Limb (tissue), 2 donors: ENCODE data around the gene HLA-E.
"Not testable (repeated sequence)": the region's sequence is repeated elsewhere in the genome, so short reads cannot be mapped to it uniquely, and the experiment has no call there.

Source experiments
- DNase-seq, 2 donors: peaks; one replicate each; pipeline ENCODE4 v3.0.0-alpha.2; 2016; ENCODE audit errors: extremely low spot score in 2 of 2

HLA-E gene

DNA sequence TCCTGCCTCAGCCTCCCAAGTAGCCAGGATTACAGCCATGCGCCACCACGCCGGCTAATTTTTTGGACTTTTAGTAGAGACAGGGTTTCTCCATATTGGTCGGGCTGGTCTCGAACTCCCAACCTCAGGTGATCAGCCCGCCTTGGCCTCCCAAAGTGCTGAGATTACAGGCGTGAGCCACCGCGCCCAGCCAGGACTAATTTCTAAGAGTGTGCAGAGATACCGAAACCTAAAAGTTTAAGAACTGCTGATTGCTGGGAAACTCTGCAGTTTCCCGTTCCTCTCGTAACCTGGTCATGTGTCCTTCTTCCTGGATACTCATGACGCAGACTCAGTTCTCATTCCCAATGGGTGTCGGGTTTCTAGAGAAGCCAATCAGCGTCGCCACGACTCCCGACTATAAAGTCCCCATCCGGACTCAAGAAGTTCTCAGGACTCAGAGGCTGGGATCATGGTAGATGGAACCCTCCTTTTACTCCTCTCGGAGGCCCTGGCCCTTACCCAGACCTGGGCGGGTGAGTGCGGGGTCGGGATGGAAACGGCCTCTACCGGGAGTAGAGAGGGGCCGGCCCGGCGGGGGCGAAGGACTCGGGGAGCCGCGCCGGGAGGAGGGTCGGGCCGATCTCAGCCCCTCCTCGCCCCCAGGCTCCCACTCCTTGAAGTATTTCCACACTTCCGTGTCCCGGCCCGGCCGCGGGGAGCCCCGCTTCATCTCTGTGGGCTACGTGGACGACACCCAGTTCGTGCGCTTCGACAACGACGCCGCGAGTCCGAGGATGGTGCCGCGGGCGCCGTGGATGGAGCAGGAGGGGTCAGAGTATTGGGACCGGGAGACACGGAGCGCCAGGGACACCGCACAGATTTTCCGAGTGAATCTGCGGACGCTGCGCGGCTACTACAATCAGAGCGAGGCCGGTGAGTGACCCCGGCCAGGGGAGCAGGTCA, at the start of gene HLA-E:
Gene HLA-E, plus strand, starts transcription at position 429 of the 945 bp plus-strand sequence. Its CDS starts 23 bp downstream, at position 452.
- peak; percentile 90 to 98 for DNase-seq

DNA sequence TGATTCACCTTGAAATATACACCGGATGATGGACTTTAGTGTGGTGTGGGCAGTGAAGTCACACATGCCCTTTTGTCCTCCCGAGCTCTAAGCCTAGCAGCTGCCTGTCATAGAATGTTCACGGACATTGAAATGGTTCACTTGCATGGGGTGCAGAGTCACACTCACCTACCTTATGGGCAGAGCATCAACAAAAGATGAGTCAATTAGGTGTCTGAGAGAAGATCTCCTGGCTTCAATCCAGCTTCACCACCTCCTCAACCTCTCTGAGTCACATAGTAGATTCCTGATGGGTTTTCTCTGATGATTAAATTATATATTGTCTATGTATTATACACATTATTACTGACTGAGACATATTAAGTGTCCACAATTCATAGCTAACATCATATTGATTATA, 48.1 kb upstream of the HLA-E start:
- no peak for DNase-seq

DNA sequence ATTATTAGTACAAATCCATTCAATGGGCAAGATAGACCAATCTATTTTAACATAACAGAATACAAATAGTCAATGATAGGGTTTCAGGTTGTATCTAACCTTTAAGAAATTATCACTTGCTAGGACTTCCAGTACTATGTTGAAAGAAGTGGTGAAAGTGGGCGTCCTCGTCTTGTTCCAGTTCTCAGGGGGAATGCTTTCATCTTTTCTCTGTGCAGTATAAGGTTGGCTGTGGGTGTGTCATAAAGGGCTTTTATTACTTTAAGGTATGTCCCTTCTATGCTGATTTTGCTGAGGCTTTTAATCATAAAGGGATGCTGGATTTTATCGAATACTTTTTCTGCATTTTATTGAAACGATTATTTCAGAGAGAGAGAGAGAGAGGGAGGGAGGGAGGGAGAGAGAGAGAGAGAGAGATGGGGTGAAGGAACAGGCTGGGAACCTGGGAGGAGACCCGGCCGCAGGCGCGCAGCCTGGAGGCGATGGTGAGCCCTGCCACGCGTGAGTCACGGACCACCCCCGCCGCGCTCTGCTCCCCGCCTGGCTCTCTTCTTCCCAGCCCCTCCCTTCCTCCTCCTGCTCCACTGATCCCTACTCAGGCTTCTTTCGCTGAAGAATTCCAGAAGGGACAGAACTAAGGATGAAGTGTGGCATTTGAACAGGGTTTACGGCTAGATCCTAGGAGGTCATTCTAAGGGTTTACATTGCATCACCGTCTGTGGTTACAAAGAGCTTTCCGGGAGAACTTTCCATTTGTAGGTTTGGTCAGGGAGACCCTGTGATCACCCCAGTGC, 45.5 kb upstream of the HLA-E start:
- DNase-seq, result no peak

DNA sequence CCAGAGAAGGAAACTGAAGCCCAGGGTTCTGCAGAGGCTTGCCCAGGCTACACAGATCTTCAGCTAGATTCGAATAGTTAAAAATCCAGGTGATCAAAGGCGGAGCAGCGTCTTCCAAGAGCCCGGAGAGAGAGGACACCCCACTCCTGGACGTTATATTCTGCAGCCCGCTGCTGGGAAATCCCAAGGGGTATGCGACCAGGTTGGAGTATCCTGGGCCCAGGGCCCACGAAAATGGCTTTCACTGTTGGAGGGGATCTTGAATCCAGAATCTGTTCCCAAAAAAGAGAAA, 44.9 kb upstream of the HLA-E start:
- DNase-seq, result no peak

DNA sequence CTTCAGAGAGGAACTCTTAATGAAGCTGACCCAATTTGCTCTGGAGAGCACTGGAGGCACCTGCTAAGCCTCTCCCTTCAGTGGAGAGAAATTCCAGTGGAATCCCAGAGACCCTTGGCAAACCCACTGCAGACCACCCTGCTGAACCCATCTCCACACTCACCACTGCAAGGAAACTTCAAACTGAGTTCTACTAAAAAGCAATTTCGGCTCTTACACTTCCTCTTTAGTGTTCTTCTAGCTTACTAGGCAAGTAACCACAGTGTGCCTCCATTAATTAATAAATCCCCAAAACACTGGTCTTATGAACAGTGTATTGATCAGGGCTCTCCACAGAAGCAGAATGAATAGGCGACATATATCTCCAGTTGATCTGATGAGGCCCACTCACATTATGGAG, 43.0 kb upstream of the HLA-E start:
- no peak for DNase-seq

DNA sequence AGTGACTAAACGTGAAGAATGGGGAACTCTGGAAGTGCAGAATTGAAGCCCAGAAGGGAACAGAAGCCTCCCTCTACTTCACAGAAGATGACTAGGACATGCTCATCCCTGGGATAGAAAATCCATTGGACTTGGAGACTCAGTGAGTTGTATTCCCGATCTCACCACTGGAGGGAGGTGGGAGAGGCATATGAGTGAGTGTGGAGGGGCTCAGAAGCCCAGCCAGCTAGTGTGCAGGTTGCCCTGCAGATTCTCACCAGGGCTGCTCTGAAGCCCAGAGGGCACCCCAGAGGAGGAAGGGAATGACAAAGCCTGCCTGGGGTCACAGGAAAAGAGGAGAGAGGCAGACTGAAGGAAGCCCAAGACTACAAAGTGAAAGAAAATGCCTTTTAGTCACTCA, 42.1 kb upstream of the HLA-E start:
- DNase-seq, result no peak

DNA sequence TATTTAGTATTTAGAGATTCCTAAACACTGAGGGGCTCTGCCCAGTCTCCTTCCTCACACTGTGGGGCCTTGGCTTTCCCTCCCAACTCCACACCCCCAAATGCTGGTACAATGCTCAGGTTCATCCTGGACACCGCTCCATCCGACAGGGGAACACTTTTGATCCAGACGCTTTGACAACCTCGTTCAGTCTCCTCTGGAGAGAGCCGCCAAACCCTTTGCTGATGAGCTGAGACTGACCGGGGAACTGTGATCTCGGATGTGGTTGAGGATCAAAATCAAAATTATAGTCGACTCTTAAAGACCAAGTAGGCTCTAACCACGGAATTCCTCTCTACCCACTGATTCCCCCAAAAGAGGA, 38.8 kb upstream of the HLA-E start:
- DNase-seq, result no peak

DNA sequence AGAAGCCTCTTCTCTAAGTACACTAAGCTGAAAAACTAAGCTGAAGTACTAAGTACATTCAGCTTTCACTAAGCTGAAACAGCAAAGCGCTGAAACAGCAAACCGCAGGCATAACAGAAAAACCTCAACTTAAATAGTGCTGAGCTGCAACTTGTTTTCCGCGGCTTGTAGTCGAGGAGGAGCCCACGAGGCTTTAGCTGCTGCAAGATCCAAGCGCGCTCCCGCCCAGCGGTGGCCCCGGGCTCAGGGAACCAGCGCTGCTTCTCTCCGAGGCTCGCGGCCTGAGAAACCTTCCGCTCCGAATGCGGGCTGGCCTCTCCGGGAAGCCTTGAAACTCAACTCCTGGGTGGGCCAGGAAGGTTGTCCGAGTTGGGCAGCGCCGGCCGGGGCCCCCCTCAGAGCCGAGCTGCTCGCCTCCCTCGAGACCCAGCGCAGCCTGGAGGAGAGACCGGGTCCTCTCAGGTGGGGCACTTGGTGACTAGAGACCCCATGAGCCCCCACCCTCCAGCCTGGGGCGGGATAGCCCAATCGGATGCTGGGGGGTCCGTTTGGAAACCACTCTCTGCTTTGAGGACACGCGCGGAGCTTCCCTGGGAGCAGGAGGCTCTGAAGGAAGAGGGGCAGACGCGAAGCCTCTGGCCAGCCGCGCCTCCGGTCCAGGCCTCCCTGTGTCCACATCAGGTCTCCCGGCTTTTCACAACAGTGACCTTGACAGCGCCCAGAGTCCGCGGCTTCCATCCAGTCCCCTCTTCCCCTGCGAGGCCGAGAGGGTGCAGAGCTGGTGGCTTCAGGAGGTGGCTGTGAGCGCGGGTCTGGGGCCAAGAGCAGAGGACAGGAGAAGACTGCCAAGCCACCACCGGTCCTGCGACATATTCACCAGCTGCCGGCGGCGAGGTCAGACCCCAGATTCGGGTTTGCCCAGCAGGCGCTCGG, 38.1 kb upstream of the HLA-E start:
- peak; percentile 34 to 55 for DNase-seq

DNA sequence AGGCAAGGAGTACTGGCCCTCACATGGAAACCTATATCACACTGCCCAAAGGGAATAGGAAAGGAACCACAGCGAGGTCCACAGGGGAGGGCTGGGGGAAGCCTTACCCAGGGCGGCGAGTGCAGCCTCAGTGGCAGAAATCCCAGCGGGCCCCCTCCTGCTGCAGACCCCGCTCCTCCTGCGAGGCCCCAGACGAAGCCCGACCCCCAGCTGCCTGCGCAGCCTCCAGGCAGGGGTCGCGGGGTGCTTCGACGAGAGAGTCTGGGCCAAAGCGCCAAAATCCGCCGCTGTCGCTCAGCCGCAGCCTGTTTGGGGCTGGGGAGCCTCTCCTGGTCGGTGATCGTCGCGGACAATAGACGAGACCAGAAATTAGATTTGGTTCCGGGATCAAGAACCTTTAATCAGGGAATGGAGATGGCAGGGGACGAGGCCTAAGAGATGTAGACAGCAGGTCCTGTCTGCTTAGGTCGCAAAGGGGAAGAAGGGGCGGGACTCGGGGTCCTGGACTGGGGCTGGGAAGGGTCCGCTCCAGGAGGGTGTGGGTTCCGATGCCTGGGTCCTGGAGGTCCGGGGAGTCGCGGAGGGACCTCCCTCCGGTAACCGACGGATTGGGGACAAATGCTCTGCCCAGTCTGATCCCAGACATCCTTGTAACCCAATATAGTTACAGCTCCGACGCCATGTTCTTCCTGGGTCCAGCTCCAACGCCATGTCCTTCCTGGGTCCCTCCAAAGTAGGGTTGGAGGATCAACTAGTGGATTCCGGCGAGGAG, 36.4 kb upstream of the HLA-E start:
- no peak for DNase-seq

DNA sequence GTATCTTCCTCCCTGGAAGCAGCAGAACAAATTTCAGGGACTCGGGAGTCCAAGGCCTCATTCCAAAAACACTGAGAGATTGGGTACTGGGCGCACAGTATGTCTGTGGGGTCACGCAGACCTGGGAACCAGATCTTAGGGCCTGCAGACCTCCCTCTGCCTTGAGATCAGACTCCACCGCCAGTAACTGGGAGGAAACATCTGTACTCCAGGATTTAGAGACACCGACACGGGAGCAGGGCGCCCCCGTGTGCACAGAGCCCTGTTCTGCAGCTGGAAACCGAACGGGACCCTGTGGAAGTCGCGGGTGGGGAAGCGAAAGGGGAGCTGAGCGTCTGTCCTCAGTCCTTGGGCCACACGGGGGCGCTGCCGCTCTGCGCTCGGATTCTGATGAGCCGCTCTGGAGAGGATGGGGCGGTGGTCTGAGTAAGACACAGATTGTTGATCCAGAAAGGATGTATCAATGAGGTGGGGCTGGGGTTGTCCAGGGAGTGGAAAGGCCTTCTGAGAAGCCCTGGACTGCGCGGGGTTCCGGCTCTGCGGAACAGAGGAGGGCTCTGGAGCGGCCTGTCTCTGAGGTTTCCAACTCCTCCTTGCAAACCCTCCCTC, 35.7 kb upstream of the HLA-E start:
- DNase-seq, result peak; percentile 73 to 89

DNA sequence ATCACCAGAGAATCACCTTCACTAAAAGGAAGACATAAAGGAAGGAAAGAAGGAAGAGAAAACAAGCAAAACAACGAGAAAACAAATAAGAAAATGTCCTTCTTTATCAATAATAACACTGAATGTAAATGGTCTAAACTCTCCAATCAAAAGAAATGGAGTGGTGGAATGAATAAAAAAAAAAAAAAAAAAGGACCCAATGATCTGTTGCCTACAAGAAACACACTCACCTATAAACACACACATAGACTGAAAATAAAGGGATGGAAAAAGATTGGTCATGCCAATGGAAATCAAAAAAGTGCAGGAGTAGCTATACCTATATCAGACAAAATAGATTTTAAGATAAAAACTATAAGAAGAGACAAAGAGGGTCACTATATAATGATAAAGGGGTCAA, 30.2 kb upstream of the HLA-E start:
- no peak for DNase-seq

DNA sequence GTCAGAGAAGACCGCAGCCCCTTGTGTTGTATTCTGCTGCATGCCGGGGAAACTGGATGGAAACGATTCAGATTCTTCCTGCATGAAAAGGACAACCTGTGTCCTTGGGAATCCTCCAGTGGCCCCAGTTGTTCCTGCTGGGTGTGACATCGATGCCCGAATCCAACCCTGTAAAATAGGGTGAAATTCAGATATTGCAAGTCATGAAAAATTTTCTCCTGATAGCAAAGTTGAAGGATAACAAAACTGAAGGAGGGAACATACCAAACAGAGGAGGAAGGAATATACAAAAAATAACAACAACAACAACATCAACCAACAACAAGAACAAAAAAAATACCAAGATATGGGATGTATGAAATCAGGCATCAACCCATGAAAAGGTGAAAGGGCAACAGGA, 28.3 kb upstream of the HLA-E start:
- no peak for DNase-seq

DNA sequence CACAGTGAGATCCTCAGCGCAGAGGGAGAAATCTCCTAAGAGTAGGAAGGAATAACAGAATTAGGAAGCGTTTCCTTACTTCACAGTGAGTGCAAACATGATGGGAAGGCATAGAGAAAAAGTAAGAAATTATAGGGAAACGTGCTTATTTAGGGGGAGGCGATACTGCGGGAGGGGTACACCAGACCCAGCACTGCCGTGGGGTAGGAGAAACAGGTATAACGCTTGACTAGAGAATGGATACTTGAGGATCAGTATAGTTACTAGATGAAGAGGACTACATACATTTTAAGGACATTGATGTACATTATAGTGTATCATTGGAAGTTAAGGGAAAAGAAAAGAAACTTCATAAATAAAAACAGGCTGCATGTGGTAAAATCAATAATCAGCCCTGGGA, 26.8 kb upstream of the HLA-E start:
- no peak for DNase-seq

DNA sequence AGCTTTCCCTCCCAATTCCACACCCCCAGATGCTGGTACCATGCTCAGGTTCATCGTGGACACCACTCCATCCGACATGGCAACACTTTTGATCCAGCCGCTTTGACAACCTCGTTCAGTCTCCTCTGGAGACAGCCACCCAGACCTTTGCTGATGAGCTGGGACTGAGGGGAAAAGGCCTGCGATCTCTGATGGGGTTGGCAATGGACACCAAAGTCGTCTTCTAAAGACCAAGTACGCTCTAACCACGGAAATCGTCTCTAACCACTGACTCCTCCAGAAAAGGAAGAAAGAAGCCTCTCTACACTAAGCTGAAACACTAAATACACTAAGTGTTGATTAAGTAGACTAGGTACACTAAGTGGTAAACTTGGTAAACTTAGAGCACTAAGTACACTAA, 26.1 kb upstream of the HLA-E start:
- no peak for DNase-seq

DNA sequence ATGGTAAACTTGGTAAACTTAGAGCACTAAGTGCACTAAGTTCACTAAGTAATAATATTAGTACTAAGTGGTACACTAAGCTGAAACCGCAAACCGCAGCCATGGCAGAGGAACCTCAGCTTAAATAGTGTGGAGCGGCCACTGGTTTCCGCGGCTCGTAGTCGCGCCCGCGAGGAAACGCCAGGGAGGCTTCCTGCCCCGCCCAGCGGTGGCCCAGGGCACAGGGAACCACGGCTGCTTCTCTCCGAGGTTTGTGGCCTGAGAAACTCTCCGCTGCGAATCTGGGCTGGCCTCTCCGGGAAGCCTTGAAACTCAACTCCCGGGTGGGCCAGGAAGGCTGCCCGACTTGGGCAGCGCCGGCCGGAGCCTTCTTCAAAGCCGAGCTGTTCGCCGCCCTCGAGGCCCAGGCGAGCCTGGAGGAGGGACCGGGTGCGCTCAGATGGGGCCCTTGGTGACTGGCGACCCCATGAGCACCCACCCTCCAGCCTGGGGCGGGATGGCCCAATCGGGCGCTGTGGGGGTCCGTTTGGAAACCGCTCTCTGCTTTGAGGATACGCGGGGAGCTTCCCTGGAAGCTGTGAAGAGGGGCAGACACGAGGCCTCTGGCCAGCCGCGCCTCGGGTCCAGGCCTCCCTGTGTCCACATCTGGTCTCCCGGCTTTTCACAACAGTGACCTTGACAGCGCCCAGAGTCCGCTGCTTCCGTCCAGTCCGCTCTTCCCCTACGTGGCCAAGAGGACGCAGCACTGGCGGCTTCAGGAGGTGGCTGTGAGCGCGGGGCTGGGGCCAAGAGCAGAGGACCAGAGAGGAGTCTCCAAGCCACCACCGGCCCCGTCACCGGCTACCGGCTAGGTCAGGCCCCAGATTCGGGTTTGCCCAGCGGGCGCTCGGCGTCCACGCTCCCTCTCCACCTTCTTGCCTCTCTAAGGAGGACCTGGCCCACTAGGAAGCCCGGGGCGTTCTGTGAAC, 25.4 kb upstream of the HLA-E start:
- no peak for DNase-seq

DNA sequence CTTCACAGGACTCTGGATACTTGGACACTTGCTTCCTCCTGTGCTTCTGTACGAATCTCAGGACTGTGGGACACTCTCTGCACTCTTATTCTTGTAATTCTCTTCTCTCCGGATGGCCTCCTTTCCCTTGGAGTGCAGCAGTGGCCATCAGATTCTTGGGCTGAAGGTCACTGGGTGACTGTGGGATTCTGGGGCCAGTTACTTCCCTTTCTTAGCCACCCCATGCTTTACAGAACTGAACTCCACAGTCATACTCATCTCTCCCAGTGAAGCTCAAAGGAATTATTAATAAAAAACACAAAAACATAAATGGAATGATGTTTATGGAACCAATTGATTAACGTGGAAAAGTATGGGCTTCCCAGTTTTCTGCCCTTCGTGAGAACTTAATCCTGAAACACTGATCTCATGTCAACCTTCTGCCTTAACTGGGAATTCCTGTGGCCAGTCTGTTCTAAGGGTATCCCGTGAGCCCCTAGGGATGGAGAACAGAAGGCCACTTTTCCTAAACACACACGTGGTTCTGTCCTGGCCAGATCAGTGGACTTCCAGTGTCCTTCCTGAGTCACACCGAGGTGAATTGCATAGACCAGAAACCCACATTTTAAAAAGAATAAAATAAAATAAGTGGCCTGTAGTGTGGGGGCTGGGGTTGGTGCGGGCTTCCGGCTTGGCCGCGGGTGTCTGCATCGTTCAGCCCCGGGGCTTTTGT, 23.6 kb upstream of the HLA-E start:
- no peak for DNase-seq

DNA sequence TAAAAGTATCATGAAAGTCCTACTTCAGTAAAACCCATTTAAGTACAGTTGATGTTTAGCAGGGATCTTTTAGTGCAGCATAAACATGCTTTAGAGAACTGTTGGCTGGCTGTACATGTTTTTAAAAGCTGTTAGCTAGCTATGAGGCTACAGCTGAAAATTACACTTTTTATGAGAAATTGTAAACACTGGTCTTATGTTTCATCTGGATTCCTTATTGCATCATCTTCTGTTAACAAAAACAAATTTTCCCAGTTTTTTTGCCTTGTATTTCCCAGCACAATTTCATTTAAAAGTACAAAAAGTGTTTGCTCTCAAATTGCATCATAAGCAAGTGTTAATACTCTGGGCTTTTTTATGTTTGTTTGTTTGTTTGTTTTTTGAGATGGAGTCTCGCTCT, 18.3 kb upstream of the HLA-E start:
- no peak for DNase-seq

DNA sequence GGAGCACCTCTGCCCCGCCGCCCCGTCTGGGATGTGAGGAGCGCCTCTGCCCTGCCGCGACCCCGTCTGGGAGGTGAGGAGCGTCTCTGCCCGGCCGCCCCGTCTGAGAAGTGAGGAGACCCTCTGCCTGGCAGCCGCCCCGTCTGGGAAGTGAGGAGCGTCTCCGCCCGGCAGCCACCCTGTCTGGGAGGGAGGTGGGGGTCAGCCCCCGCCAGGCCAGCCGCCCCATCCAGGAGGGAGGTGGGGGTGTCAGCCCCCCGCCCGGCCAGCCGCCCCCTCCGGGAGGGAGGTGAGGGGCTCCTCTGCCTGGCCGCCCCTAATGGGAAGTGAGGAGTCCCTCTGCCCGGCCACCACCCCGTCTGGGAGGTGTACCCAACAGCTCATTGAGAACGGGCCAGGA, 14.2 kb upstream of the HLA-E start:
- DNase-seq, result not testable (repeated sequence)
